SIG-M5 treated with dmso at 0.1 percent for 504 hours (cell line): Measurements from ENCODE around the gene STIL.
A peak's percentile ranks its signal among the peaks of the same experiment; 100 is the strongest.

Source experiments
- DNase-seq: peaks from one replicate; lab custom pipeline; 2025; ENCODE audit not compliant: unreplicated experiment; lab: John Stamatoyannopoulos, UW

STIL gene

DNA sequence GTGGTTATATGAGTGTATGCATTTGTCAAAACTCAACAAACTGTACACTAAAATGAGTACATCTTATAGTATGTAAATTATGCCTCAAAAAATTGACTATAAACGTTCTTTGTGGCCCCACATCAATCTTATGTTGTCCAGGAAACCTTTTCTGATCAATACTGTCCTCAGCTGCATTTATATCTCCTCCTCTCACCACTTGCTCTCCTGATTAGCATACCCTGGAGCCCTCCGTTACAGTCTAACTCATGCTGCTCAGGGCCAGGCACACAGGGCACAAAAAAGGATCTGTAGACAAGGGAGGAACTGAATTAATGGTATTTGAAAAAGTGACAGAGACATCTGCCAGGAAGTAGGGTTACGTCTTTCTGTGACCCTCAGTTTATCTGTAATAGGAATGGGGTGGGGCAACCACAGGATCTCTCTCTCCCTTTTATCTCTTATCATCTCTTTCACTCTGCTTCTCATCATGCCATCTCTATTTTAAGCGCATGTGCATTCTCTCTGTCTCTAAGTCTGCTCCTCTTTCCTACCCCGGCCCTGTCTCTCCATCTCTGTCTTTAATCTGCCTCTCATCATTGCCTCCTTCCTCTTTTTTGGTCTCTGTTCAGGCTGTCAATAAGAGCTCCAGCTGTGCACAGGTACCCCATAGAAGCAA lies 74.9 kb downstream of the STIL start:
- DNase-seq, result peak; percentile 25

GRCh38 chr1:47235806-47236205 lies 78.1 kb downstream of the STIL start:
- no peak for DNase-seq

- DNase-seq, result no peak
Observed at GRCh38 chr1:47235241-47235681, 78.7 kb downstream of the STIL start.

- DNase-seq, result no peak
Observed at GRCh38 chr1:47233186-47233585, 80.8 kb downstream of the STIL start.

DNA sequence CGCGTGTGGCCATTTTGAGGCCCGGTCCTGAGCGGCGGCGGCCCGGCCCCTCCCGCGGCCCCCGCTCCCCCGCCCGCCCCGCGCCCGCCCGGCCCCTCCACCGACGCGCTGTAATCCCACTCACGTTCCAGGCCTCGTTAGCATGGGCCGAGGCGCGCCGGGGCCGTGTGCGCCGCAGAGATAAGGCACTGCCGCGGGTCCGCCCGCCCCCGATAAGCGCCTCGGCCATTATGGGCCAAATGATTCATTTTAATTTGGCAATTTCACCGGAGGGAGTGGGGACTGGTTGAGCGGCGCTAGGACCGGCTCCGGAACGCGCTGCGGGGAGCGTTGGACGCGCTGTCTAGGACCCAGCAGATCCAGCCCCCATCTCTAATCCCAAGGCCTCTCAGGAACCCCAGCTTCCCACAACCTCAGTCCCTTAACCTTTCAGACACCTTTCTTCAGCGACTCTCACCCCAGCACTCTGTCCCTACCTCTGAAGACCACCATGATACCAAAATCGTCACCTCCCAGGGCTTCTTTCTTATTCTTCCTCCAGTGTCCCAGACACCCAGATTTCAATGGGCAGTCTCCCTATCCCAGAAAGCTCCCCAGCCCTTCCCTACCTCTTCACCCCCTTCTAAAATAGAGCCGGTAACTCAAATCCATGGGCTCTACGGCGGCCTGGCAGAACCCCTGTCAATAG lies 81.6 kb downstream of the STIL start, which contains the start of gene TAL1:
TSS of gene TAL1 (minus strand) at position 39 of the 688 bp plus-strand sequence. CDS start 6,337 bp downstream, outside the sequence.
- no peak for DNase-seq

DNA sequence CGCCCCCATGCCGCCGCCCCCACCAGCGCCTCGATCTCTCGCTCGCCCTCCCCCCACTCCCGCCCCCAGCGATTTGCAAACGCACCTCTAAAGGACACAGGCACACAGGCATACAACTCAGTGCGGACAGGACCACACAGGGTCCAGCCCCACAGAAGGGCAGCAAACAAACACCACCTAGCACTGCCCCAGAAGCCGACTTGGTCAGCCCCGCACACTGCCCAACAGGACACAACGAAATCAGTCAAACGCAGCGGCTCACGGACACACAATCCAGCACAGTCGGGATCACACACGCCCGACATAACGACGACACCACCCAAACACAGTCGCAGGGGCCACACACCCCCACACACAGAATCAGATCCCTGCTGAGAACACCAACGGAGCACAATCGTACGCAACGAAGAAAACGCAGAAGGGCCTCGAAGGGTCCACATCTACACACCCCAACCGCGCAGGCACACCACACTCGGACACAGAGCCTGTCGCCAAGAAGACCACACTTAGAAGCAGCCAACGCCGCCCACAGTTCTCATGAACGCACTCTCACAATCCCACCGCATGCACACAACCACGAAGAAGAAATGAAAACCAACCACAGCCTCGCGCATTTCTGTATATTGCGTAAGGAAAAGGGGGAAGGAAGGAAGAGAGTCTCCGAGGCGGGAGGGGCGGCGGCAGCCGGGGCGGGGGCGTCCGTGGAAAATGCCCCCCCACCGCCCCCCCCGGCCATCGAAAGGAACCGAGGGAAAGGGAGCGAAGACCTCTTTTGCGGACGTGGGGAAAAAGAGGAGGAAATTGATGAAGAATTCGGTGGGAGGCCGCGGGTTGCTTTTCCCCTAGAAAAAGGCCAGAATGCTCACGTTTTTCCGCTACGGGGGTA lies 82.4 kb downstream of the STIL start:
- DNase-seq, result peak; percentile 74

DNA sequence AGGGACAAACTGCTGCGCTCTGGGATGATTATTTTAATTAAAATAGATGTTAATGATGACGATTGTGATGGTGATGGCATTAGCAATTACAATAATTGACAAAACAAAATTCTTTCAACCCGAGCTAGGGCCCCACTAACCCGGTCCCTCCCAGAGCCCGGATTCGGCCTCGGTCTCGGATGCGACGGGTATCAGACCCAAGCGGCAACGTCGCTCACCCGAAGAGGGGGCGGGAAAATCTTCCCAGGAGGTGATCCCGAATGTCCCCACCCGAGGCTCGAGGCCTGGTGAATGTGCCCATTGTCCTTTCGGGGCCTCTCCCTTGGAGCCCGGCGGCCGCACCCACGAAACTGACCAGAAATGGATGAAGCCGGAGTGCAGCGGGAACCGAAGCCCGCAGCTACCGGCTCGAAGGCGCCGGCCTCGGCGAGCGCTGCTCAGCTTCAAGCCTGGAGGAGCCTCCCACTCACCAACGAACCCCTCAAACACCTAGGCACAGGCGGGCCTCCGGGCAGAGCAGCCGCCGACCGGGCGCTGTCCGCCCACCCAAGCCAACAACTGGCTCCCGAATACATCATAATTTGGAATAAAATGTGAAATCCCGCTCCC lies 83.2 kb downstream of the STIL start:
- no peak for DNase-seq

DNA sequence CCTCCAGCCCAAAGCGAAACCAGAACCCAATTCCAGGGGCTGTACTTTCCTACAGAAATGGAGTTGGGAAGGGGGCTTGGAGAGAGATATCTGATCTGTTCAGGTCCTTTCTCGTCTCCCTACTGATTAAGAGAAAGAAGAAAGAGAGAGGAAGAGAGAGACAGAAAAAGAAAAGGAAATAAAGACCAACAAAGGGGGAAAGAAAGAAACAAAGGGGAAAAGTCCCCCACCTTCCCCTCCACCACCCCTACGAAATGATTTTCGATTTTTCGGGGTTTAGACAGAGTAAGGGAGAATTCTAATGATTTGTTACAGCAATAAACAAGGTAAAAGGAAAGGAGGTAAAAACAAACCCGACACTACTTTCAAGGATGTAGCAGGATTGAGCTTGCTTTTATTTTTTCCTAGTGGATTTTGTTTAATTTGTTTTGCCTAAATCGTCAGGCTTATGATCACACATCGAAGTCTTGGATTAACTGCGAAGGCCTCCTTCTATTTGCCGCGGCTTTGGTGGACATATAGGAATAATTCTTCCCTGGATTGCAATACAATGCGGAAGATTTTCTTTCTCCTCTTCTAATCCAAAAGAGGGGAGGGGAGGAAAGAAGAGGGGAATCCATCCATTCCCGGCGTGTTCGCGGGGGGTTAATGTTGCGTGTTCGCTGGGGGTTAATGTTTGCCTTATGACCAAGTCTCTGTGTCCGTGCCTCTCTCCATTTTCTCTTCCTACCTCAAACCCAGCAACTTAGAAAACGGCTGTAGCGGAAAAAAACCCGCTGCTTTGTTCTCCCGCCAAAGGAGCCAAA lies 83.9 kb downstream of the STIL start:
- DNase-seq, result no peak

- no peak for DNase-seq
Observed at GRCh38 chr1:47229031-47229885, 84.7 kb downstream of the STIL start.

DNA sequence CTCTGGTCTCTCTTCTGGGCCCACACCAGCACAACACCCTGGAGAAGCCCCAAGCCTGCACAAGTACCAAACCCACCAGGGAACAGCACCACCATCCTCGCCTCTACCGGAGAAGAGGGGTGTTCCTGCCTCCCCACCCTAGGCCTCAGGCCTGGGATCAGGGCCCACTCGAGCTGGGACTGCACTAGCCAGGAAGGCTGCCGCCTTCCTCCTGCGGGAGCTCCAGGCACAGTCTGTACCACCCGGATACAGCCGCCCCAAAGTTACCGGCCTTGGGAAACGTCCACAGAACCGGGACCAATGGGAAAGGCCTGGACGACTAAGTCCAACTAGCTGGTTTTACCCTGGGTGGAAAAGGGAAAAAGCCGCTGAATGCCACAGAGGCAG lies 85.3 kb downstream of the STIL start:
- no peak for DNase-seq

DNA sequence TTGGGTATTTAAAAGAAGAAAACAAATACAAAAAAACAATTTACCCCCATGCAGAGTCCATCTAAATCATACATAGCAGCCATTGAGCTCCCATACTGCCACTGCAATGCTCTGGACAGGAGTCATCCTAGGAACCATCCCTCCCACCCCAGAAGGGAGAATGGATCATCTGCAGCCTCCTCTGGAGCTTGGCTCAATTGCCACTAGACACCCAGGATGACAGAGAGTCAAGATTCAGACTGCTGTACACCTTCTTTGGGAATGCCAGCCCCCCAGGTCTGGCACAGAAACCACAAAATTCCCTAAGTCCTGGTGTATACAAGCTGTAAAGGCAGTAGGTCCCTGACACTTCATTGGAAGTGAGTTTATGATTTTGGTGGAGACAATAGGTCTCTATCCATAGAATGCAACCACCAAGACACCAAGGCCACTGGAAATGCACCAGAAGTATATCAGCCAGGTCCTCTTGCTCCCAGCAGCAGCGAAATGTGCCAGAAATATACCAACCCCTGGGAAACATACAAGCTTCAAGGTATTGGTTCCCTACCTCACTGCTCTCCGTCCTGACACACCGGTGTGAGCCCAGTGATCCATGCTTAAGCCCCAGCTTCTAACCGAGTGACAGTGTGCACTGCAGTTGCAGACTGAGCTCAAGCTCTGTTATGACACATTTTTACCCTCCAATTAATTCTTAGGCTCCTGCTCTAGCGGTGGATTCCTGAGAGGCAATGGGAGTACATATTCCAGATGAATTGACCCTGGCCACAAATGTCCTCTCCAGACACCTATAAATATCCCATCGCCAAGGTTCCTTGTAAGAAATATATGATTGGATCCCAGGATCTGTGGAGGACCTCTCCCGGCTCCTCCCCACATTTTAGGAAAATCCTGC lies 86.4 kb downstream of the STIL start:
- DNase-seq, result no peak

DNA sequence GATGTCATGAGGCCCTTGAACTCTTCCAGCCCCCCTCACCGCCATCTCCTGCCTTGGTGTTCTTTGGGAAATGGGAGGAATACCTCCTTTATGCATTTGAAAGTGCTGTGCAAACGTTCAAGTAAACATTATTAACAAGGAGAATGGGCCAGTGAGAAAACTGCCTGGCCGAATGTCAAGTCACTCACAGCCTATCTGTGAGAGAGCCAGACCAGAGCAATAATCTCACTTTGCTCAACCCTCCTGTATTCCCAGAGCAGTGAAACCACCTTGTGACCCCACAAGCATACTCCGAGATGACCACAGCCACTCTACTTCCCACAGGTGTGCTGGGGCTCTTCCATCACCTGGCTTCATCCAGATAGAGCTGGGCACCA lies 87.1 kb downstream of the STIL start:
- DNase-seq, result no peak

- DNase-seq, result no peak
Observed at GRCh38 chr1:47226121-47226838, 87.7 kb downstream of the STIL start.

DNA sequence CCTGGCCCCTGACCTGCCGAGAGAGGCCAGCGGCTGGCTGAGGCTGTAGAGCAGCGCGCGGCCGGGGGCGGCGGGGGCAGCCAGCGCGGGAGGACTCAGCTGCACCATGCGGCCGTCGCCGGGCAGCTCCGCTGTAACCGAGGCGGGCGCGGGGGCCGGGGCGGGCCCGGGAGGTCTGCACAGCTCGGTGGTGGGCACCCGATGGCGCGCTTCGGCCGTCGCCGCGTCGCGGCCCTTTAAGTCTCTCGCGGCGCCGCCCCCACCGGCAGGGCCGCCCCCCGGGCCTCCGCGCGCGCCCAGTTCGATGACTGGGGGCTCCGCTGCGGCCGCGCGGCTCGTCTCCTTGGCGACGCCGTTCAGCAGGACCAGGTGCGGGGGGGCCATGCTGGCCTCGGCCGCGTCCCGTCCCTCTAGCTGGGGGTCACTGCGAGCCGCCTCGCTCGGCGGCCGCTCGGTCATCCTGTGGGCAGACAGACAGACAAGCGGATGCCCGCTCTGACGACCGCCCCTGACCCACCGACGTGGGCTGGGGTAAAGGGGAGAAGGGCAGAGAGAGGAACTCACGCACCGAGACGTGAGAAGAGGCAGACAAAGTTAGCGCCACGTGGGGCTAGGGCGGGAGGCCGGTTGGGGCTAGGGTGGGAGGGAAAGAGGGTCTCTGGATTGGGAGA lies 88.4 kb downstream of the STIL start:
- no peak for DNase-seq

DNA sequence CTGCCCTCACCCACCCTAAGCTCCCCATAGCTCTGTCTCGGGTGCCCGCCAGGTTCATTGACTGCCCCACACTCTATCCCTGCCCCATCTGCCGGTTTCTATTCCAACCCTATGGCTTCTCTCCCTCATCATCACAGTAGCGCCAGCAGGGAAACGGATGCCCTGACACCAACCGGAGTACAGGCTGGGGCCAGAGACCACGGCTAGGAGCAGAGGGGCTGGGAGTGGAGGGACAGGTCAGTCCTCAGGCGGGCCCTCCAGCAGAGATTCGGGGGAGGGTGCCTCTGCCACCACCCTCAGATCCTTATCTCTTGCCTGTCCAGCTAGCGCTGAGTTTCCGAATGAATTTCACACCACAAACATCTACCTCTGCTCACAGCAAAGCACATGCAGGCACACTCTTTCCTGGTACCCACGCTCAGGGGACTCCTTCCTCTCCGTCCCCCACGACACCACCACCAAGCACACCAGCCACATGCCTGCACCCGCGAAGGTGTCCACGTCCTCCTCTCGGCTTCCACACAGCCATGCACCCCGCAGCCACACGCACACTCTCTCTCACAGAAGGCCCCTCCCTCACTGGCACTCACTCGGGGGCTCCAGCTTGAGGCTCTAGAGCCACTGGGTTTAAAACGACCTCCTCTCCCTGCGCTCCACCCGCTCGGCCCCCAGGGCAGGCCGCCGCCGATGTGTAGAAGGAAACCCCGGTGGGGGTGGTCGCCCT lies 89.1 kb downstream of the STIL start:
- DNase-seq, result no peak

GRCh38 chr1:47223921-47224675 lies 89.8 kb downstream of the STIL start:
- DNase-seq, result no peak
